Liver (tissue), 9 donors: ENCODE results near the gene CHRNA9. TPM values are rescaled to one million over a fixed set of nuclear protein-coding genes. Genes with fewer than 3 reads are reported as not detected.

Experiments used
- DNase-seq: peaks from one replicate; pipeline ENCODE4 v3.0.0-alpha.2; 2017; ENCODE audit warnings: low spot score
- H3K27ac ChIP-seq, 2 donors: one replicate each; pipeline ENCODE4 v1.7.0; 2013; ENCODE audit warnings: inconsistent platforms in 2 of 2, low read length in 2 of 2, control low read depth in 1 of 2, low read depth in 1 of 2, mild to moderate bottlenecking in 1 of 2
- H3K27me3 ChIP-seq, 4 donors: one replicate each; pipeline versions ENCODE4 v1.6.1 to v1.7.0; 2013; ENCODE audit warnings: low read length in 3 of 4, inconsistent platforms in 1 of 4, mild to moderate bottlenecking in 1 of 4, moderate library complexity in 1 of 4; ENCODE audit not compliant: control insufficient read depth in 4 of 4, insufficient read depth in 4 of 4
- H3K36me3 ChIP-seq, 4 donors: one replicate each; pipeline versions ENCODE4 v1.6.1 to v1.7.0; 2013; ENCODE audit warnings: low read length in 3 of 4, mild to moderate bottlenecking in 3 of 4, low read depth in 1 of 4, moderate library complexity in 1 of 4; ENCODE audit not compliant: control insufficient read depth in 4 of 4, insufficient read depth in 3 of 4
- H3K4me1 ChIP-seq, 4 donors: one replicate each; pipeline versions ENCODE4 v1.6.1 to v1.7.0; 2013; ENCODE audit warnings: low read length in 3 of 4, mild to moderate bottlenecking in 3 of 4, moderate library complexity in 1 of 4; ENCODE audit not compliant: control insufficient read depth in 4 of 4, insufficient read depth in 4 of 4
- H3K4me3 ChIP-seq, 3 donors: one replicate each; pipeline versions ENCODE4 v1.6.1 to v1.7.0; 2013; ENCODE audit warnings: low read length in 3 of 3, control low read depth in 1 of 3, low read depth in 1 of 3, mild to moderate bottlenecking in 1 of 3
- H3K9ac ChIP-seq, 2 donors: one replicate each; pipeline ENCODE4 v1.7.0; 2013; ENCODE audit warnings: low read length in 2 of 2, mild to moderate bottlenecking in 2 of 2, moderate library complexity in 2 of 2, control low read depth in 1 of 2, low read depth in 1 of 2
- H3K9me3 ChIP-seq, 4 donors: one replicate each; pipeline versions ENCODE4 v1.6.1 to v1.7.0; 2013; ENCODE audit warnings: low read length in 3 of 4; ENCODE audit not compliant: control insufficient read depth in 4 of 4
- EGR1 ChIP-seq, 2 donors: IDR thresholded peaks; 2 replicates each; pipeline ENCODE4 v1.6.1; 2016 to 2018; ENCODE audit warnings: antibody characterized with exemption in 2 of 2, low read depth in 2 of 2
- FOXA1 ChIP-seq: IDR thresholded peaks from 2 replicates; pipeline ENCODE4 v1.6.1; 2016; ENCODE audit warnings: antibody characterized with exemption
- FOXA2 ChIP-seq: IDR thresholded peaks from 2 replicates; pipeline ENCODE4 v1.6.1; 2016; ENCODE audit warnings: antibody characterized with exemption
- GABPA ChIP-seq, 2 donors: IDR thresholded peaks in 1 of 2; conservative IDR thresholded peaks in 1 of 2; 2 replicates each; pipeline ENCODE4 v1.6.1; 2016; ENCODE audit warnings: antibody characterized with exemption in 2 of 2, mild to moderate bottlenecking in 1 of 2, moderate library complexity in 1 of 2
- HNF4A ChIP-seq, 2 donors: conservative IDR thresholded peaks; 2 replicates each; pipeline ENCODE4 v1.6.1; 2016; ENCODE audit warnings: antibody characterized with exemption in 2 of 2, mild to moderate bottlenecking in 2 of 2
- HNF4G ChIP-seq: IDR thresholded peaks from 2 replicates; pipeline ENCODE4 v1.6.1; 2016; ENCODE audit warnings: antibody characterized with exemption
- JUND ChIP-seq, 2 donors: IDR thresholded peaks; 2 replicates each; pipeline ENCODE4 v1.6.1; 2016; ENCODE audit warnings: antibody characterized with exemption in 2 of 2
- NR2F2 ChIP-seq: IDR thresholded peaks from 2 replicates; pipeline ENCODE4 v1.6.1; 2016; ENCODE audit warnings: antibody characterized with exemption
- RAD21 ChIP-seq, 2 donors: IDR thresholded peaks; 2 replicates each; pipeline ENCODE4 v1.6.1; 2016; ENCODE audit warnings: antibody characterized with exemption in 2 of 2, mild to moderate bottlenecking in 2 of 2
- RXRA ChIP-seq, 2 donors: IDR thresholded peaks; 2 replicates each; pipeline ENCODE4 v1.6.1; 2017 to 2018; ENCODE audit warnings: antibody characterized with exemption in 2 of 2, mild to moderate bottlenecking in 1 of 2
- SP1 ChIP-seq: IDR thresholded peaks from 2 replicates; pipeline ENCODE4 v1.6.1; 2018; ENCODE audit warnings: antibody characterized with exemption, mild to moderate bottlenecking
- TAF1 ChIP-seq: conservative IDR thresholded peaks from 2 replicates; pipeline ENCODE4 v1.6.1; 2016; ENCODE audit warnings: antibody characterized with exemption, mild to moderate bottlenecking
- YY1 ChIP-seq: IDR thresholded peaks from 2 replicates; pipeline ENCODE4 v1.6.1; 2016; ENCODE audit warnings: antibody characterized with exemption, mild to moderate bottlenecking
- WGBS: extraction: QIAGEN DNeasy Blood & Tissue Kit; methylation state at CpG from one replicate; pipeline ENCODE4 v1.1.7; 2013; 5-methylcytosine and 5-hydroxymethylcytosine counted together
- polyA plus RNA-seq, 2 donors: library from polyadenylated mRNA; stranded (reverse) in 1 of 2; unstranded in 1 of 2; fragments of 200-250 nt in 1 of 2; fragments of >200 nt in 1 of 2; fragmentation: Nextera tagmentation in 1 of 2; extraction: Ambion mirVana in 1 of 2; gene quantifications; one replicate each; pipeline versions ENCODE4 v1.2.1 to v1.2.3, GENCODE V29; 2013 to 2015
- total RNA-seq, 2 donors: library from RNA; depleted of rRNA; stranded (reverse); fragments of >200 nt; gene quantifications; one replicate each; pipeline ENCODE4 v1.2.3, GENCODE V29; 2014
- TF ChIP-seq, protein P1 (sequence below): IDR thresholded peaks from 2 replicates; pipeline ENCODE4 v1.6.1; 2016; ENCODE audit warnings: antibody characterized with exemption
- TF ChIP-seq, protein P2 (sequence below): fragments of 150-350 bp; IDR thresholded peaks from 2 replicates; pipeline ENCODE4 v1.5.1; 2017; ENCODE audit warnings: improper control_type of control experiment, low read depth, low read length; ENCODE audit not compliant: missing input control
- TF ChIP-seq, protein P3 (sequence below): IDR thresholded peaks from 2 replicates; pipeline ENCODE4 v1.6.1; 2016; ENCODE audit warnings: antibody characterized with exemption
- TF ChIP-seq, protein P4 (sequence below): IDR thresholded peaks from 2 replicates; pipeline ENCODE4 v1.6.1; 2016; ENCODE audit warnings: antibody characterized with exemption, mild to moderate bottlenecking
- TF ChIP-seq, protein P5 (sequence below): IDR thresholded peaks from 2 replicates; pipeline ENCODE4 v1.6.1; 2016; ENCODE audit warnings: antibody characterized with exemption
- donor health status: healthy.
- donor health status: healthy.
- donor health status: healthy.
- donor health status: healthy.
- donor health status: healthy.

CHRNA9 gene
- total and polyA plus RNA-seq, 4 donors = not detected

DNA sequence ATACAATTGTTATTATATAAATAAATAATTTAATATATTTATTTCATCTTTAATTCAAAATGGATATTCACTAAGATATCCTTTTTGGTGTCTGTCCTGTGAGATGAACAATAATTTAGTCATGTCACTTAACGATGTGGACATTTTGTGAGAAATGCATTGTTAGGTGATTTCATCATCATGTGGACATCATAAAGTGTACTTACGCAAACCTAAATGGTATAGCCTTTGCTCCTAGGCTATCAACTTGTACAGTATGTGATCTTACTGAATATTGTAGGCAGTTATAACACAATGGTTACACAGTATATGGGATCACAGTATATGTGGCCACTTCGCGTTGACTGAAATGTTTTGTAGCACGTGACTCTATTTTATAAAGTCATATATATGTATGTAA, 20.2 kb upstream of the CHRNA9 start:
- Histone ChIP-seq H3K4me1 (peaks cover 0 to 8% (median 2%) of the 10 kb centered on the region in 4 donors), H3K27ac (no peak overlapping the region), H3K9me3 (no peaks in the 10 kb centered on the region), H3K4me3 (no peak overlapping the region), H3K27me3 (no peaks in the 10 kb centered on the region), H3K9ac (no peak overlapping the region), H3K36me3 (no peaks in the 10 kb centered on the region)
- no peak for DNase-seq
- WGBS = 93% methylated on average over 5 of the region's 5 CpGs
- TF ChIP-seq YY1 (no peak), HNF4G (no peak), EGR1 (IDR thresholded peaks at IDR 0.05; ENCODE audit: low read depth in 2 of 2) (no peak), TAF1 (no peak), GABPA (IDR thresholded peaks at IDR 0.05 in 1 of 2, conservative IDR thresholded peaks at IDR 0.05 in 1 of 2) (no peak), RXRA (IDR thresholded peaks at IDR 0.05) (no peak), FOXA2 (no peak), HNF4A (conservative IDR thresholded peaks at IDR 0.05) (no peak), NR2F2 (no peak), SP1 (no peak), FOXA1 (no peak), JUND (IDR thresholded peaks at IDR 0.05) (no peak), RAD21 (IDR thresholded peaks at IDR 0.05) (no peak)
- TF ChIP-seq, protein P1, sequence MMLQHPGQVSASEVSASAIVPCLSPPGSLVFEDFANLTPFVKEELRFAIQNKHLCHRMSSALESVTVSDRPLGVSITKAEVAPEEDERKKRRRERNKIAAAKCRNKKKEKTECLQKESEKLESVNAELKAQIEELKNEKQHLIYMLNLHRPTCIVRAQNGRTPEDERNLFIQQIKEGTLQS = no peak
- TF ChIP-seq, protein P2, sequence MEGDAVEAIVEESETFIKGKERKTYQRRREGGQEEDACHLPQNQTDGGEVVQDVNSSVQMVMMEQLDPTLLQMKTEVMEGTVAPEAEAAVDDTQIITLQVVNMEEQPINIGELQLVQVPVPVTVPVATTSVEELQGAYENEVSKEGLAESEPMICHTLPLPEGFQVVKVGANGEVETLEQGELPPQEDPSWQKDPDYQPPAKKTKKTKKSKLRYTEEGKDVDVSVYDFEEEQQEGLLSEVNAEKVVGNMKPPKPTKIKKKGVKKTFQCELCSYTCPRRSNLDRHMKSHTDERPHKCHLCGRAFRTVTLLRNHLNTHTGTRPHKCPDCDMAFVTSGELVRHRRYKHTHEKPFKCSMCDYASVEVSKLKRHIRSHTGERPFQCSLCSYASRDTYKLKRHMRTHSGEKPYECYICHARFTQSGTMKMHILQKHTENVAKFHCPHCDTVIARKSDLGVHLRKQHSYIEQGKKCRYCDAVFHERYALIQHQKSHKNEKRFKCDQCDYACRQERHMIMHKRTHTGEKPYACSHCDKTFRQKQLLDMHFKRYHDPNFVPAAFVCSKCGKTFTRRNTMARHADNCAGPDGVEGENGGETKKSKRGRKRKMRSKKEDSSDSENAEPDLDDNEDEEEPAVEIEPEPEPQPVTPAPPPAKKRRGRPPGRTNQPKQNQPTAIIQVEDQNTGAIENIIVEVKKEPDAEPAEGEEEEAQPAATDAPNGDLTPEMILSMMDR = no peak
- TF ChIP-seq, protein P3, sequence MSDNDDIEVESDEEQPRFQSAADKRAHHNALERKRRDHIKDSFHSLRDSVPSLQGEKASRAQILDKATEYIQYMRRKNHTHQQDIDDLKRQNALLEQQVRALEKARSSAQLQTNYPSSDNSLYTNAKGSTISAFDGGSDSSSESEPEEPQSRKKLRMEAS = no peak
- TF ChIP-seq, protein P4, sequence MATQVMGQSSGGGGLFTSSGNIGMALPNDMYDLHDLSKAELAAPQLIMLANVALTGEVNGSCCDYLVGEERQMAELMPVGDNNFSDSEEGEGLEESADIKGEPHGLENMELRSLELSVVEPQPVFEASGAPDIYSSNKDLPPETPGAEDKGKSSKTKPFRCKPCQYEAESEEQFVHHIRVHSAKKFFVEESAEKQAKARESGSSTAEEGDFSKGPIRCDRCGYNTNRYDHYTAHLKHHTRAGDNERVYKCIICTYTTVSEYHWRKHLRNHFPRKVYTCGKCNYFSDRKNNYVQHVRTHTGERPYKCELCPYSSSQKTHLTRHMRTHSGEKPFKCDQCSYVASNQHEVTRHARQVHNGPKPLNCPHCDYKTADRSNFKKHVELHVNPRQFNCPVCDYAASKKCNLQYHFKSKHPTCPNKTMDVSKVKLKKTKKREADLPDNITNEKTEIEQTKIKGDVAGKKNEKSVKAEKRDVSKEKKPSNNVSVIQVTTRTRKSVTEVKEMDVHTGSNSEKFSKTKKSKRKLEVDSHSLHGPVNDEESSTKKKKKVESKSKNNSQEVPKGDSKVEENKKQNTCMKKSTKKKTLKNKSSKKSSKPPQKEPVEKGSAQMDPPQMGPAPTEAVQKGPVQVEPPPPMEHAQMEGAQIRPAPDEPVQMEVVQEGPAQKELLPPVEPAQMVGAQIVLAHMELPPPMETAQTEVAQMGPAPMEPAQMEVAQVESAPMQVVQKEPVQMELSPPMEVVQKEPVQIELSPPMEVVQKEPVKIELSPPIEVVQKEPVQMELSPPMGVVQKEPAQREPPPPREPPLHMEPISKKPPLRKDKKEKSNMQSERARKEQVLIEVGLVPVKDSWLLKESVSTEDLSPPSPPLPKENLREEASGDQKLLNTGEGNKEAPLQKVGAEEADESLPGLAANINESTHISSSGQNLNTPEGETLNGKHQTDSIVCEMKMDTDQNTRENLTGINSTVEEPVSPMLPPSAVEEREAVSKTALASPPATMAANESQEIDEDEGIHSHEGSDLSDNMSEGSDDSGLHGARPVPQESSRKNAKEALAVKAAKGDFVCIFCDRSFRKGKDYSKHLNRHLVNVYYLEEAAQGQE = no peak
- TF ChIP-seq, protein P5, sequence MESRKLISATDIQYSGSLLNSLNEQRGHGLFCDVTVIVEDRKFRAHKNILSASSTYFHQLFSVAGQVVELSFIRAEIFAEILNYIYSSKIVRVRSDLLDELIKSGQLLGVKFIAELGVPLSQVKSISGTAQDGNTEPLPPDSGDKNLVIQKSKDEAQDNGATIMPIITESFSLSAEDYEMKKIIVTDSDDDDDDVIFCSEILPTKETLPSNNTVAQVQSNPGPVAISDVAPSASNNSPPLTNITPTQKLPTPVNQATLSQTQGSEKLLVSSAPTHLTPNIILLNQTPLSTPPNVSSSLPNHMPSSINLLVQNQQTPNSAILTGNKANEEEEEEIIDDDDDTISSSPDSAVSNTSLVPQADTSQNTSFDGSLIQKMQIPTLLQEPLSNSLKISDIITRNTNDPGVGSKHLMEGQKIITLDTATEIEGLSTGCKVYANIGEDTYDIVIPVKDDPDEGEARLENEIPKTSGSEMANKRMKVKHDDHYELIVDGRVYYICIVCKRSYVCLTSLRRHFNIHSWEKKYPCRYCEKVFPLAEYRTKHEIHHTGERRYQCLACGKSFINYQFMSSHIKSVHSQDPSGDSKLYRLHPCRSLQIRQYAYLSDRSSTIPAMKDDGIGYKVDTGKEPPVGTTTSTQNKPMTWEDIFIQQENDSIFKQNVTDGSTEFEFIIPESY = no peak
